GM19324 (cell line): ENCODE data around the gene TOMM20.
"Not testable (repeated sequence)": the region's sequence is repeated elsewhere in the genome, so short reads cannot be mapped to it uniquely, and the experiment has no call there.

Experiments
- ATAC-seq: cut with Tn5 transposase; IDR thresholded peaks from one replicate; pipeline ENCODE4 v1.9.1; 2021; ENCODE audit warnings: mild to moderate bottlenecking, moderate library complexity; ENCODE audit not compliant: unreplicated experiment, low FRiP score

Gene TOMM20

GRCh38 chr1:235105051-235106043, 23.3 kb downstream of the TOMM20 start:
- ATAC-seq, result peak; percentile 60

- no peak for ATAC-seq
These were observed 25.6 kb downstream of the TOMM20 start for GRCh38 chr1:235102993-235103411.

- no peak for ATAC-seq
These were observed 26.4 kb downstream of the TOMM20 start for GRCh38 chr1:235102259-235102582.

GRCh38 chr1:235101558-235102258, 26.9 kb downstream of the TOMM20 start:
- ATAC-seq, result no peak

GRCh38 chr1:235100194-235100772, 28.4 kb downstream of the TOMM20 start:
- no peak for ATAC-seq

GRCh38 chr1:235098991-235099390, 29.6 kb downstream of the TOMM20 start:
- ATAC-seq, result no peak

GRCh38 chr1:235098547-235098946, 30.1 kb downstream of the TOMM20 start:
- no peak for ATAC-seq

GRCh38 chr1:235097501-235097900, 31.1 kb downstream of the TOMM20 start:
- ATAC-seq, result not testable (repeated sequence)

- no peak for ATAC-seq
These were observed 32.6 kb downstream of the TOMM20 start for GRCh38 chr1:235095938-235096562.

- no peak for ATAC-seq
These were observed 34.7 kb downstream of the TOMM20 start for GRCh38 chr1:235093696-235094592.

- ATAC-seq, result no peak
These were observed 35.5 kb downstream of the TOMM20 start for GRCh38 chr1:235093013-235093695.

- ATAC-seq, result not testable (repeated sequence)
These were observed 36.2 kb downstream of the TOMM20 start for GRCh38 chr1:235092415-235092814.

GRCh38 chr1:235092045-235092406, 36.6 kb downstream of the TOMM20 start:
- ATAC-seq, result not testable (repeated sequence)

GRCh38 chr1:235091319-235092044, 37.2 kb downstream of the TOMM20 start:
- not testable (repeated sequence) for ATAC-seq

GRCh38 chr1:235090406-235091069, 38.1 kb downstream of the TOMM20 start:
- ATAC-seq, result no peak

GRCh38 chr1:235088907-235089306, 39.7 kb downstream of the TOMM20 start:
- no peak for ATAC-seq

- no peak for ATAC-seq
These were observed 40.2 kb downstream of the TOMM20 start for GRCh38 chr1:235088430-235088829.

- no peak for ATAC-seq
These were observed 40.7 kb downstream of the TOMM20 start for GRCh38 chr1:235087906-235088305.
